B cell (primary cell): ENCODE data around the gene USP6NL. TPM values are rescaled to one million over a fixed set of nuclear protein-coding genes. Genes with fewer than 3 reads are reported as not detected.

ENCODE experiments used
- ATAC-seq: fragments of 200-7000 bp; cut with Tn5 transposase; one replicate; pipeline ENCODE4 v1.10.0; 2021; ENCODE audit warnings: low read depth, mild to moderate bottlenecking, moderate number of reproducible peaks, moderate library complexity
- CTCF ChIA-PET: fragments of 350-600 bp; sonication (Branson Sonifier 250); formaldehyde crosslinking; loops from one replicate; lab custom pipeline; 2021; ENCODE audit warnings: antibody characterized with exemption, inconsistent platforms; lab: Charles Lee
- POLR2A ChIA-PET: fragments of 350-600 bp; sonication (Branson Sonifier 250); formaldehyde crosslinking; loops from one replicate; lab custom pipeline; 2021; ENCODE audit warnings: antibody characterized with exemption; lab: Charles Lee
- DNase-seq: peaks from one replicate; pipeline ENCODE4 v3.0.0; 2013
- H2AFZ ChIP-seq: 2 replicates; pipeline ENCODE4 v1.6.1; 2012; ENCODE audit warnings: mild to moderate bottlenecking, low read depth, low read length; ENCODE audit not compliant: insufficient read depth, poor library complexity, severe bottlenecking
- H3K27ac ChIP-seq, 2 donors: 1 replicate in 1 of 2; 2 replicates in 1 of 2; pipeline ENCODE4 v1.5.1; 2012 to 2013; ENCODE audit warnings: low read length in 2 of 2, mild to moderate bottlenecking in 2 of 2, moderate library complexity in 1 of 2
- H3K27me3 ChIP-seq, 4 experiments: fragments of 200-600 bp in 1 of 4; sonication (generic) in 1 of 4; replicated peaks in 1 of 4; 1 replicate in 2 of 4; 2 replicates in 2 of 4; pipeline versions ENCODE4 v1.6.1 to v1.7.0; 2013 to 2016; ENCODE audit warnings: low read length in 3 of 4, mild to moderate bottlenecking in 2 of 4, mixed read lengths in 1 of 4, moderate library complexity in 1 of 4; ENCODE audit not compliant: insufficient read depth in 4 of 4, control insufficient read depth in 3 of 4; ENCODE audit errors: control extremely low read depth in 1 of 4
- H3K36me3 ChIP-seq, 2 experiments: replicated peaks in 1 of 2; 1 replicate in 1 of 2; 2 replicates in 1 of 2; pipeline versions ENCODE4 v1.6.1 to v1.7.1; 2013; ENCODE audit warnings: low read length in 1 of 2; ENCODE audit not compliant: insufficient read depth in 2 of 2, control insufficient read depth in 1 of 2; ENCODE audit errors: control extremely low read depth in 1 of 2, extremely low read depth in 1 of 2
- H3K4me1 ChIP-seq, 2 donors: fragments of 200-600 bp in 1 of 2; sonication (generic) in 1 of 2; 1 replicate in 1 of 2; 2 replicates in 1 of 2; pipeline versions ENCODE4 v1.5.1 to v1.6.1; 2013 to 2017; ENCODE audit warnings: low read length in 2 of 2; ENCODE audit not compliant: control insufficient read depth in 2 of 2, insufficient read depth in 2 of 2
- H3K4me2 ChIP-seq: replicated peaks from 2 replicates; pipeline ENCODE3; 2012; ENCODE audit warnings: mild to moderate bottlenecking, low read depth, low read length; ENCODE audit not compliant: poor library complexity, severe bottlenecking
- H3K4me3 ChIP-seq, 5 experiments: fragments of 200-600 bp in 1 of 5; sonication (generic) in 1 of 5; 1 replicate in 3 of 5; 2 replicates in 2 of 5; pipeline versions ENCODE4 v1.5.1 to v1.7.0; 2011 to 2016; ENCODE audit warnings: low read length in 4 of 5, mild to moderate bottlenecking in 4 of 5, low read depth in 2 of 5, control low read depth in 1 of 5, moderate library complexity in 1 of 5; ENCODE audit not compliant: insufficient read depth in 1 of 5; ENCODE audit errors: control extremely low read depth in 1 of 5, extremely low read depth in 1 of 5
- H3K79me2 ChIP-seq: fragments of 200-600 bp; sonication (generic); one replicate; pipeline ENCODE4 v1.6.0; 2016; ENCODE audit warnings: low read length; ENCODE audit not compliant: control insufficient read depth, insufficient read depth
- H3K9ac ChIP-seq: fragments of 200-600 bp; sonication (generic); 2 replicates; pipeline ENCODE4 v1.6.1; 2017; ENCODE audit warnings: mild to moderate bottlenecking, low read length, moderate library complexity
- H3K9me3 ChIP-seq, 3 donors: one replicate each; pipeline versions ENCODE4 v1.6.1 to v1.7.1; 2013; ENCODE audit warnings: low read length in 2 of 3; ENCODE audit not compliant: control insufficient read depth in 2 of 3, insufficient read depth in 1 of 3; ENCODE audit errors: control extremely low read depth in 1 of 3
- H4K20me1 ChIP-seq: 2 replicates; pipeline ENCODE4 v1.6.0; 2012; ENCODE audit warnings: mild to moderate bottlenecking, low read length; ENCODE audit not compliant: insufficient read depth, control insufficient read depth, poor library complexity, severe bottlenecking
- H3K27ac Mint-ChIP-seq: one replicate; pipeline ENCODE4 v1.8.0; 2021; ENCODE audit warnings: mixed read lengths
- H3K27me3 Mint-ChIP-seq: one replicate; pipeline ENCODE4 v1.8.0; 2021; ENCODE audit warnings: mixed read lengths
- H3K4me1 Mint-ChIP-seq: one replicate; pipeline ENCODE4 v1.8.0; 2021; ENCODE audit warnings: mixed read lengths
- H3K4me3 Mint-ChIP-seq: one replicate; pipeline ENCODE4 v1.8.0; 2021; ENCODE audit warnings: mixed read lengths
- H3K9me3 Mint-ChIP-seq: one replicate; pipeline ENCODE4 v1.8.0; 2022; ENCODE audit warnings: mixed read lengths; ENCODE audit not compliant: insufficient read depth
- EZH2 ChIP-seq: IDR thresholded peaks from 2 replicates; pipeline ENCODE4 v1.6.1; 2012; ENCODE audit warnings: borderline replicate concordance, low read depth, mild to moderate bottlenecking, moderate library complexity, low read length; ENCODE audit not compliant: insufficient read depth, poor library complexity, severe bottlenecking
- WGBS: methylation state at CpG from one replicate; pipeline ENCODE4 v1.1.5; 2013; ENCODE audit warnings: missing lambda C conversion rate; ENCODE audit not compliant: insufficient coverage; 5-methylcytosine and 5-hydroxymethylcytosine counted together
- intact Hi-C: fragments of 100-400 bp; cut with micrococcal nuclease; formaldehyde crosslinking; loops from one replicate; pipeline ENCODE4 v1.10.0; 2022
- polyA plus RNA-seq: library from polyadenylated mRNA; depleted of rRNA; stranded (reverse); fragments of >200 nt; gene quantifications from 2 replicates; pipeline ENCODE4 v1.2.3, GENCODE V29; 2012
- total RNA-seq, 2 donors: library from RNA; stranded (reverse); fragments of 120-200 nt in 1 of 2; gene quantifications; 1 replicate in 1 of 2; 2 replicates in 1 of 2; pipeline versions ENCODE4 v1.2.3 to v1.2.4, GENCODE V29; 2013 to 2022
- TF ChIP-seq, protein P1 (sequence below): fragments of 200-600 bp; IDR thresholded peaks from one replicate; pipeline ENCODE4 v1.8.0; 2022; ENCODE audit warnings: antibody characterized with exemption, mild to moderate bottlenecking

Gene USP6NL
- total and polyA plus RNA-seq, 2 donors (not counting 1 experiment from before 2014, with no cell fraction given): 27.0 to 61.5 TPM

DNA sequence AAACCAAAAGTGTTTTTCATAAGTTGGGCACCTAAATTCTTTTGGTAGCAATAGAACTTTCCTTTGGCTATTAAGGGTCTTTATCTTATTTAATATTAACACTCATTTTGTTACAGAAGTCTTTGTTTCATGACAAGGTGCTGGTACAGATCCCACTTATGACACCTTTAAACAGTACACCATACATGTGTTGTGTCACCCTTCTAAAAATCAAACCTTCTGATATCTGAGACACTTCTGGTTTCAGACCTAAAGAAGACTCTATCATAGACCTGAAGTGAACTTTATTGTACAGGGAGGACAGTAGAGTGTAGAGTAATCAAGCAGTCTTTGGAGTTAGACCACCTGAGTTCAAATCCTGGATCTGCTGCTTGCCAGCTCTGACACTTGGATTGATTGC lies 5.8 kb upstream of the USP6NL start:
- Mint-ChIP-seq H3K27me3 (no peaks in the 10 kb centered on the region), H3K27ac (no peak overlapping the region), H3K4me3 (no peak overlapping the region), H3K9me3 (no peaks in the 10 kb centered on the region), H3K4me1 (peaks cover 12% of the 10 kb centered on the region)
- H3K36me3 ChIP-seq: no peaks in the 10 kb centered on the region
- no peaks in the 10 kb centered on the region for H3K27me3 ChIP-seq
- peaks cover 3 to 4% of the 10 kb centered on the region in 2 donors for H3K4me1 ChIP-seq
- no peak for ATAC-seq
- no peaks in the 10 kb centered on the region for H3K79me2 ChIP-seq
- H3K4me3 ChIP-seq: no peak overlapping the region
- peaks cover 3 to 4% (median 4%) of the 10 kb centered on the region in 3 donors for H3K9me3 ChIP-seq
- intact Hi-C loops: no loop called here
- H3K27ac ChIP-seq: no peak overlapping the region
- TF ChIP-seq EZH2: no peak
- TF ChIP-seq, protein P1, sequence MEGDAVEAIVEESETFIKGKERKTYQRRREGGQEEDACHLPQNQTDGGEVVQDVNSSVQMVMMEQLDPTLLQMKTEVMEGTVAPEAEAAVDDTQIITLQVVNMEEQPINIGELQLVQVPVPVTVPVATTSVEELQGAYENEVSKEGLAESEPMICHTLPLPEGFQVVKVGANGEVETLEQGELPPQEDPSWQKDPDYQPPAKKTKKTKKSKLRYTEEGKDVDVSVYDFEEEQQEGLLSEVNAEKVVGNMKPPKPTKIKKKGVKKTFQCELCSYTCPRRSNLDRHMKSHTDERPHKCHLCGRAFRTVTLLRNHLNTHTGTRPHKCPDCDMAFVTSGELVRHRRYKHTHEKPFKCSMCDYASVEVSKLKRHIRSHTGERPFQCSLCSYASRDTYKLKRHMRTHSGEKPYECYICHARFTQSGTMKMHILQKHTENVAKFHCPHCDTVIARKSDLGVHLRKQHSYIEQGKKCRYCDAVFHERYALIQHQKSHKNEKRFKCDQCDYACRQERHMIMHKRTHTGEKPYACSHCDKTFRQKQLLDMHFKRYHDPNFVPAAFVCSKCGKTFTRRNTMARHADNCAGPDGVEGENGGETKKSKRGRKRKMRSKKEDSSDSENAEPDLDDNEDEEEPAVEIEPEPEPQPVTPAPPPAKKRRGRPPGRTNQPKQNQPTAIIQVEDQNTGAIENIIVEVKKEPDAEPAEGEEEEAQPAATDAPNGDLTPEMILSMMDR: no peak
- no peak for DNase-seq
- no peak overlapping the region for H3K4me2 ChIP-seq
- ChIA-PET POLR2A (interaction anchor here (0.6 kb wide), 1 partner anchor 21 kb away, joined by 4 read pairs; no protein-coding TSS in a partner anchor), CTCF (interaction anchor here (1.1 to 1.4 kb wide), 2 partner anchors 23 to 85 kb away, joined by 3 to 5 read pairs; no protein-coding TSS in a partner anchor)
- no peaks in the 10 kb centered on the region for H4K20me1 ChIP-seq
- H2AFZ ChIP-seq: no peak overlapping the region
- no peak overlapping the region for H3K9ac ChIP-seq

DNA sequence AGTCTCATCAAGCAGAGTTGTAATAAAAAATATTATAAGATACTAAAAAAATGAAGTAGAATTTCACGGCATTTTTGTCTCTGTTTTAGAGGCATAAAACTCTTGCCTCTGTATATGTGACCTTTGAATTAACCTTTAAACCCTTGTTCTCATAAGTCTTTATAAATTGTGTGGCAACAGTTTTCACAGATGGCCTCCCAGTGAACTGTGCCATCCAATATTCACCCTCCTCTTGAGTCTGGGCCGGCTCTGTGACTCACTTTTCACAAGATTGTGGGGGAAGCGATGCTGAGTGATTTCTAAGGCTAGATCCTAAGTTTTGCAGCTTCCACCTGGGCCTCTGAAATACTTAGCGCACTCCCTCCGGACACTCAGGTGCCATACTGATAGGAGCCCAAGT lies 4.6 kb upstream of the USP6NL start:
- Histone ChIP-seq H2AFZ (no peak overlapping the region), H3K9me3 (peaks cover 3 to 4% (median 4%) of the 10 kb centered on the region in 3 donors), H3K36me3 (no peaks in the 10 kb centered on the region), H3K9ac (no peak overlapping the region), H3K79me2 (peaks cover 7% of the 10 kb centered on the region), H3K4me3 (no peak overlapping the region), H3K27ac (no peak overlapping the region), H4K20me1 (no peaks in the 10 kb centered on the region), H3K4me2 (no peak overlapping the region), H3K27me3 (no peaks in the 10 kb centered on the region), H3K4me1 (peaks cover 7 to 9% of the 10 kb centered on the region in 2 donors)
- ATAC-seq: no peak
- Mint-ChIP-seq H3K4me3 (no peak overlapping the region), H3K27me3 (no peaks in the 10 kb centered on the region), H3K27ac (peak overlapping the region; percentile 32), H3K9me3 (no peaks in the 10 kb centered on the region), H3K4me1 (peaks cover 16% of the 10 kb centered on the region)
- DNase-seq: no peak
- CTCF ChIA-PET: interaction anchor here (0.6 to 1.4 kb wide), 3 partner anchors 21 to 109 kb away, joined by 3 to 5 read pairs (median 5); no protein-coding TSS in a partner anchor
- no peak for TF ChIP-seq EZH2
- TF ChIP-seq, protein P1: no peak
- 96% methylated on average over 3 of the region's 5 CpGs for WGBS
- POLR2A ChIA-PET: interaction anchor here (0.6 kb wide), 1 partner anchor 94 kb away, joined by 6 read pairs; no protein-coding TSS in a partner anchor
- intact Hi-C loops: no loop called here
